HEK293 (cell line): ENCODE measurements around the gene RIMKLA.

Source experiments
- BCL6B ChIP-seq: fragments of 450-650 bp; formaldehyde crosslinking; IDR thresholded peaks from 2 replicates; pipeline ENCODE4 v1.5.1; 2017; ENCODE audit warnings: missing biosample characterization, missing genetic modification characterization
- GLIS2 ChIP-seq: fragments of 450-650 bp; formaldehyde crosslinking; IDR thresholded peaks from 2 replicates; pipeline ENCODE4 v1.5.1; 2016; ENCODE audit warnings: missing biosample characterization, missing genetic modification characterization
- HOXC10 ChIP-seq: sonication (generic); formaldehyde crosslinking; IDR thresholded peaks from 2 replicates; pipeline ENCODE4 v1.8.1; 2023; ENCODE audit warnings: mild to moderate bottlenecking, missing genetic modification reagents
- KLF16 ChIP-seq: fragments of 450-650 bp; formaldehyde crosslinking; IDR thresholded peaks from 2 replicates; pipeline ENCODE4 v1.5.1; 2017; ENCODE audit warnings: missing biosample characterization, missing genetic modification characterization
- KLF17 ChIP-seq: fragments of 450-650 bp; formaldehyde crosslinking; IDR thresholded peaks from 2 replicates; pipeline ENCODE4 v1.5.1; 2016; ENCODE audit warnings: missing biosample characterization, missing genetic modification characterization
- KLF9 ChIP-seq: fragments of 450-650 bp; formaldehyde crosslinking; IDR thresholded peaks from 2 replicates; pipeline ENCODE4 v1.5.1; 2016; ENCODE audit warnings: missing biosample characterization, missing genetic modification characterization, low read depth
- MZF1 ChIP-seq: fragments of 450-650 bp; formaldehyde crosslinking; IDR thresholded peaks from 2 replicates; pipeline ENCODE4 v1.5.1; 2017; ENCODE audit warnings: missing biosample characterization, missing genetic modification characterization, borderline replicate concordance
- SCRT2 ChIP-seq: fragments of 450-650 bp; formaldehyde crosslinking; IDR thresholded peaks from 2 replicates; pipeline ENCODE4 v1.5.1; 2016; ENCODE audit warnings: missing biosample characterization, missing genetic modification characterization
- SP2 ChIP-seq: fragments of 450-650 bp; formaldehyde crosslinking; IDR thresholded peaks from 2 replicates; pipeline ENCODE4 v1.5.1; 2016; ENCODE audit warnings: missing biosample characterization, missing genetic modification characterization
- TRIM28 ChIP-seq: IDR thresholded peaks from 2 replicates; pipeline ENCODE4 v1.6.1; 2011; ENCODE audit warnings: low read length, control low read depth, borderline replicate concordance
- YY1 ChIP-seq: fragments of 450-650 bp; formaldehyde crosslinking; IDR thresholded peaks from 2 replicates; pipeline ENCODE4 v1.5.1; 2018; ENCODE audit warnings: missing biosample characterization, missing genetic modification characterization
- ZBTB26 ChIP-seq: fragments of 450-650 bp; formaldehyde crosslinking; optimal IDR thresholded peaks from 2 replicates; pipeline ENCODE3; 2016; ENCODE audit warnings: missing biosample characterization, mild to moderate bottlenecking, missing genetic modification characterization
- ZBTB8A ChIP-seq: fragments of 450-650 bp; formaldehyde crosslinking; IDR thresholded peaks from 2 replicates; pipeline ENCODE4 v1.5.1; 2016; ENCODE audit warnings: missing biosample characterization, missing genetic modification characterization
- ZNF19 ChIP-seq: fragments of 450-650 bp; formaldehyde crosslinking; IDR thresholded peaks from 2 replicates; pipeline ENCODE4; 2016; ENCODE audit warnings: missing biosample characterization, missing genetic modification characterization, low read depth
- ZNF202 ChIP-seq: fragments of 450-650 bp; formaldehyde crosslinking; IDR thresholded peaks from 2 replicates; pipeline ENCODE4 v1.5.1; 2016; ENCODE audit warnings: missing biosample characterization, missing genetic modification characterization, borderline replicate concordance
- ZNF23 ChIP-seq: fragments of 450-650 bp; formaldehyde crosslinking; IDR thresholded peaks from 2 replicates; pipeline ENCODE4 v1.5.1; 2016; ENCODE audit warnings: missing biosample characterization, missing genetic modification characterization, borderline replicate concordance
- ZNF416 ChIP-seq: fragments of 450-650 bp; formaldehyde crosslinking; IDR thresholded peaks from 2 replicates; pipeline ENCODE4 v1.5.1; 2016; ENCODE audit warnings: missing biosample characterization, missing genetic modification characterization
- ZNF555 ChIP-seq: fragments of 450-650 bp; formaldehyde crosslinking; conservative IDR thresholded peaks from 2 replicates; pipeline ENCODE4 v1.5.1; 2017; ENCODE audit warnings: missing biosample characterization, mild to moderate bottlenecking, missing genetic modification characterization, inconsistent platforms
- ZNF621 ChIP-seq: fragments of 450-650 bp; formaldehyde crosslinking; IDR thresholded peaks from 2 replicates; pipeline ENCODE4 v1.5.1; 2017; ENCODE audit warnings: missing biosample characterization, missing genetic modification characterization
- ZNF626 ChIP-seq: fragments of 450-650 bp; sonication (Bioruptor Pico); formaldehyde crosslinking; IDR thresholded peaks from 2 replicates; pipeline ENCODE4 v1.5.1; 2018; ENCODE audit warnings: missing biosample characterization, missing genetic modification characterization, inconsistent platforms
- ZNF664 ChIP-seq: fragments of 450-650 bp; formaldehyde crosslinking; IDR thresholded peaks from 2 replicates; pipeline ENCODE4 v1.5.1; 2016; ENCODE audit warnings: missing biosample characterization, missing genetic modification characterization
- ZSCAN30 ChIP-seq: fragments of 450-650 bp; IDR thresholded peaks from 2 replicates; pipeline ENCODE4 v1.5.1; 2018; ENCODE audit warnings: missing biosample characterization, mild to moderate bottlenecking, missing genetic modification characterization, moderate library complexity
- TF ChIP-seq, protein P1 (sequence below): fragments of 450-650 bp; formaldehyde crosslinking; IDR thresholded peaks from 2 replicates; pipeline ENCODE4 v1.5.1; 2016; ENCODE audit warnings: missing biosample characterization, missing genetic modification characterization
- TF ChIP-seq, protein P2 (sequence below): fragments of 450-650 bp; formaldehyde crosslinking; IDR thresholded peaks from 2 replicates; pipeline ENCODE4 v1.5.1; 2016; ENCODE audit warnings: missing biosample characterization, missing genetic modification characterization
- TF ChIP-seq, protein P3 (sequence below): fragments of 450-650 bp; formaldehyde crosslinking; IDR thresholded peaks from 2 replicates; pipeline ENCODE4 v1.5.1; 2016; ENCODE audit warnings: missing biosample characterization, missing genetic modification characterization
- TF ChIP-seq, protein P4 (sequence below): fragments of 450-650 bp; formaldehyde crosslinking; IDR thresholded peaks from 2 replicates; pipeline ENCODE4 v1.5.1; 2017; ENCODE audit warnings: missing biosample characterization, missing genetic modification characterization

RIMKLA gene

DNA sequence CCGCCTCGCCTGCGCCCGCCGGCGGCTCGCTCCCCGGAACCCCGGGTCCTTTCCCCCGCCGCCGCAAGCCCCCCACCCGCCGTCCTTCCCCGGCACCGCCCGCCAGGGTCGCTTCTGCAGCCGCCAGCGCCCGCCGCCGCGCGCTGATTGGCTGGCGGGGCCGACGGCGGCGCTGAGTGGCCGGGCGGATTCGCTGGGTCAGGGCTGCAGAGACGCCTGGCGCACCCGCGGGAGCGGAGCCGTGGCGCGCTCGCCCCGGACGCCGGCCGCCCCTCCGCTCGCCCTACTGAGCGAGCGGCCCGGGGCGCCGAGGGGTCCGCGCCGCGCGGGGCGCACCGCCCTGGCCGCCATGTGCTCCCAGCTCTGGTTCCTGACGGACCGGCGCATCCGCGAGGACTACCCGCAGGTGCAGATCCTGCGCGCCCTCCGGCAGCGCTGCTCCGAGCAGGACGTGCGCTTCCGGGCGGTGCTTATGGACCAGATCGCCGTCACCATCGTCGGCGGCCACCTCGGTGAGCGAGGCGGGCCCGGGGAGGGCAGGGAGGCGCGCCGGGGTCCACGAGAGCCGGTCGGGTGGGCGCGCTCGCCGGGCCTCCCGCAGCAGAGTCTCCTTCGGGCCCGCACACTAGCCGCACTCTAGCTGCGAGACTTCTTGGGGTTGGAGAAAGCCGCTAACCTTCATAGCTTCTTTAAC is at the start of gene RIMKLA (continued):
- TF ChIP-seq SCRT2 (tag by site-specific recombination) (no peak), GLIS2 (tag by site-specific recombination) (peak; percentile 68), MZF1 (no peak), ZNF621 (no peak), BCL6B (no peak), TRIM28 (no peak), KLF9 (no peak), KLF16 (no peak), ZBTB26 (peak; percentile 97), HOXC10 (CRISPR knock-in tag) (no peak), KLF17 (tag by site-specific recombination) (no peak), YY1 (tag by site-specific recombination) (no peak), ZNF416 (no peak), ZSCAN30 (tag by site-specific recombination) (peak; percentile 26; the same call in 1 of the 2 replicates), ZNF23 (tag by site-specific recombination) (no peak), ZNF19 (no peak), ZNF626 (no peak), ZBTB8A (tag by site-specific recombination) (peak; percentile 38), ZNF555 (tag by site-specific recombination) (no peak), ZNF664 (tag by site-specific recombination) (no peak), SP2 (peak; percentile 32), ZNF202 (tag by site-specific recombination) (no peak)
- TF ChIP-seq, protein P1, sequence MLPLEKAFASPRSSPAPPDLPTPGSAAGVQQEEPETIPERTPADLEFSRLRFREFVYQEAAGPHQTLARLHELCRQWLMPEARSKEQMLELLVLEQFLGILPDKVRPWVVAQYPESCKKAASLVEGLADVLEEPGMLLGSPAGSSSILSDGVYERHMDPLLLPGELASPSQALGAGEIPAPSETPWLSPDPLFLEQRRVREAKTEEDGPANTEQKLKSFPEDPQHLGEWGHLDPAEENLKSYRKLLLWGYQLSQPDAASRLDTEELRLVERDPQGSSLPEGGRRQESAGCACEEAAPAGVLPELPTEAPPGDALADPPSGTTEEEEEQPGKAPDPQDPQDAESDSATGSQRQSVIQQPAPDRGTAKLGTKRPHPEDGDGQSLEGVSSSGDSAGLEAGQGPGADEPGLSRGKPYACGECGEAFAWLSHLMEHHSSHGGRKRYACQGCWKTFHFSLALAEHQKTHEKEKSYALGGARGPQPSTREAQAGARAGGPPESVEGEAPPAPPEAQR (tag by site-specific recombination): no peak
- TF ChIP-seq, protein P2, sequence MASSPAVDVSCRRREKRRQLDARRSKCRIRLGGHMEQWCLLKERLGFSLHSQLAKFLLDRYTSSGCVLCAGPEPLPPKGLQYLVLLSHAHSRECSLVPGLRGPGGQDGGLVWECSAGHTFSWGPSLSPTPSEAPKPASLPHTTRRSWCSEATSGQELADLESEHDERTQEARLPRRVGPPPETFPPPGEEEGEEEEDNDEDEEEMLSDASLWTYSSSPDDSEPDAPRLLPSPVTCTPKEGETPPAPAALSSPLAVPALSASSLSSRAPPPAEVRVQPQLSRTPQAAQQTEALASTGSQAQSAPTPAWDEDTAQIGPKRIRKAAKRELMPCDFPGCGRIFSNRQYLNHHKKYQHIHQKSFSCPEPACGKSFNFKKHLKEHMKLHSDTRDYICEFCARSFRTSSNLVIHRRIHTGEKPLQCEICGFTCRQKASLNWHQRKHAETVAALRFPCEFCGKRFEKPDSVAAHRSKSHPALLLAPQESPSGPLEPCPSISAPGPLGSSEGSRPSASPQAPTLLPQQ: peak; percentile 48; the same call in 1 of the 2 replicates
- TF ChIP-seq, protein P3, sequence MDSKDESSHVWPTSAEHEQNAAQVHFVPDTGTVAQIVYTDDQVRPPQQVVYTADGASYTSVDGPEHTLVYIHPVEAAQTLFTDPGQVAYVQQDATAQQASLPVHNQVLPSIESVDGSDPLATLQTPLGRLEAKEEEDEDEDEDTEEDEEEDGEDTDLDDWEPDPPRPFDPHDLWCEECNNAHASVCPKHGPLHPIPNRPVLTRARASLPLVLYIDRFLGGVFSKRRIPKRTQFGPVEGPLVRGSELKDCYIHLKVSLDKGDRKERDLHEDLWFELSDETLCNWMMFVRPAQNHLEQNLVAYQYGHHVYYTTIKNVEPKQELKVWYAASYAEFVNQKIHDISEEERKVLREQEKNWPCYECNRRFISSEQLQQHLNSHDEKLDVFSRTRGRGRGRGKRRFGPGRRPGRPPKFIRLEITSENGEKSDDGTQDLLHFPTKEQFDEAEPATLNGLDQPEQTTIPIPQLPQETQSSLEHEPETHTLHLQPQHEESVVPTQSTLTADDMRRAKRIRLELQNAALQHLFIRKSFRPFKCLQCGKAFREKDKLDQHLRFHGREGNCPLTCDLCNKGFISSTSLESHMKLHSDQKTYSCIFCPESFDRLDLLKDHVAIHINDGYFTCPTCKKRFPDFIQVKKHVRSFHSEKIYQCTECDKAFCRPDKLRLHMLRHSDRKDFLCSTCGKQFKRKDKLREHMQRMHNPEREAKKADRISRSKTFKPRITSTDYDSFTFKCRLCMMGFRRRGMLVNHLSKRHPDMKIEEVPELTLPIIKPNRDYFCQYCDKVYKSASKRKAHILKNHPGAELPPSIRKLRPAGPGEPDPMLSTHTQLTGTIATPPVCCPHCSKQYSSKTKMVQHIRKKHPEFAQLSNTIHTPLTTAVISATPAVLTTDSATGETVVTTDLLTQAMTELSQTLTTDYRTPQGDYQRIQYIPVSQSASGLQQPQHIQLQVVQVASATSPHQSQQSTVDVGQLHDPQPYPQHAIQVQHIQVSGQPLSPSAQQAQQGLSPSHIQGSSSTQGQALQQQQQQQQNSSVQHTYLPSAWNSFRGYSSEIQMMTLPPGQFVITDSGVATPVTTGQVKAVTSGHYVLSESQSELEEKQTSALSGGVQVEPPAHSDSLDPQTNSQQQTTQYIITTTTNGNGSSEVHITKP: no peak
- TF ChIP-seq, protein P4, sequence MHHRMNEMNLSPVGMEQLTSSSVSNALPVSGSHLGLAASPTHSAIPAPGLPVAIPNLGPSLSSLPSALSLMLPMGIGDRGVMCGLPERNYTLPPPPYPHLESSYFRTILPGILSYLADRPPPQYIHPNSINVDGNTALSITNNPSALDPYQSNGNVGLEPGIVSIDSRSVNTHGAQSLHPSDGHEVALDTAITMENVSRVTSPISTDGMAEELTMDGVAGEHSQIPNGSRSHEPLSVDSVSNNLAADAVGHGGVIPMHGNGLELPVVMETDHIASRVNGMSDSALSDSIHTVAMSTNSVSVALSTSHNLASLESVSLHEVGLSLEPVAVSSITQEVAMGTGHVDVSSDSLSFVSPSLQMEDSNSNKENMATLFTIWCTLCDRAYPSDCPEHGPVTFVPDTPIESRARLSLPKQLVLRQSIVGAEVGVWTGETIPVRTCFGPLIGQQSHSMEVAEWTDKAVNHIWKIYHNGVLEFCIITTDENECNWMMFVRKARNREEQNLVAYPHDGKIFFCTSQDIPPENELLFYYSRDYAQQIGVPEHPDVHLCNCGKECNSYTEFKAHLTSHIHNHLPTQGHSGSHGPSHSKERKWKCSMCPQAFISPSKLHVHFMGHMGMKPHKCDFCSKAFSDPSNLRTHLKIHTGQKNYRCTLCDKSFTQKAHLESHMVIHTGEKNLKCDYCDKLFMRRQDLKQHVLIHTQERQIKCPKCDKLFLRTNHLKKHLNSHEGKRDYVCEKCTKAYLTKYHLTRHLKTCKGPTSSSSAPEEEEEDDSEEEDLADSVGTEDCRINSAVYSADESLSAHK (tag by site-specific recombination): no peak
